ENCODE measurements around the gene LYZL1. TPM values are rescaled to one million over a fixed set of nuclear protein-coding genes. Genes with fewer than 3 reads are reported as not detected.

The LYZL1 gene
- total and polyA plus RNA-seq, 2 donors (not counting 1 experiment from before 2014, with no cell fraction given): not detected

DNA sequence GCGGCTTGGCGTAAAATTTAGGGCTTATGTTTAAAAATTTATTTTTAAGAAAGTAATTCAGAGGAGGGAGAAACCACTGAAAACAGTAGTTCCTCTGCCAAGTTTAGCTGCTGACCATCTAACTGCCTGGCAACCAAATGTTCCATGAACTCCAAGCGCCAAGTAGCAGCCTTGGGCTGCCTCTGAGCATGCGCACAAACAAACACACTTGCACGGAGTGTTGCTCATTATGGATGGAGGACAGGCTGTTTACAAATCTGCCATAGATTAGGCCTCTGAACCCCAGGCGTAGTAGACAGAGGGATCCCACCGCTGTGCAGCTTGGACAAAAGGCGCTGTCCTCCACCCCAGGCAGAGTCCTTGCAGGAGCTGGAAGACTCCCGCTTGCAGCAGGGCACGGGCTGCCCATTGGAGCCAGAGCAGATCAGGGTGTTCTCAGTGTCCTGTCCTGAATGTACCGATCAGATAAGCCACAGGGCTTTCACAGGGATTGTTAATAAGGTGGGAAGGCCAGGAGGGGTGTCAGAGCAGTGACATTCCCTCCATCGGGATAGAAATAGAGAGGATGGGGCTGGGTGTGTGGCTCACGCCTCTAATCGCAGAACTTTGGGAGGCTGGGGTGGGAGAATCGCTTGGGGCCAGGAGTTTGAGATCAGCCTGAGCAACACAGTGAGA, 47.7 kb upstream of the LYZL1 start:
- Histone ChIP-seq H3K36me3 (replicated peaks in 1 of 2; ENCODE audit: control extremely low read depth in 1 of 2, control insufficient read depth in 1 of 2, extremely low read depth in 1 of 2, insufficient read depth in 2 of 2, low read length in 1 of 2) (no peaks in the 10 kb centered on the region), H3K4me1 (ENCODE audit: control insufficient read depth in 2 of 2, insufficient read depth in 2 of 2, low read length in 2 of 2) (no peaks in the 10 kb centered on the region), H3K79me2 (ENCODE audit: control insufficient read depth, insufficient read depth, low read length) (no peaks in the 10 kb centered on the region), H4K20me1 (ENCODE audit: control insufficient read depth, insufficient read depth, low read length, poor library complexity, severe bottlenecking) (no peaks in the 10 kb centered on the region), H2AFZ (ENCODE audit: insufficient read depth, low read depth, low read length, poor library complexity, severe bottlenecking) (no peak overlapping the region), H3K27ac (ENCODE audit: low read length in 2 of 2) (no peak overlapping the region), H3K9ac (ENCODE audit: low read length) (no peak overlapping the region), H3K27me3 (replicated peaks in 1 of 4; ENCODE audit: control extremely low read depth in 1 of 4, control insufficient read depth in 3 of 4, insufficient read depth in 4 of 4, low read length in 3 of 4) (peaks cover 0 to 3% (median 0%) of the 10 kb centered on the region in 4 experiments), H3K4me3 (ENCODE audit: control extremely low read depth in 1 of 5, extremely low read depth in 1 of 5, insufficient read depth in 1 of 5, low read depth in 2 of 5, low read length in 4 of 5) (no peak overlapping the region), H3K9me3 (ENCODE audit: control extremely low read depth in 1 of 3, control insufficient read depth in 2 of 3, insufficient read depth in 1 of 3, low read length in 2 of 3) (no peaks in the 10 kb centered on the region), H3K4me2 (replicated peaks; ENCODE audit: low read depth, low read length, poor library complexity, severe bottlenecking) (no peak overlapping the region)
- no peaks in the 10 kb centered on the region for H3K4me1 Mint-ChIP-seq
- DNase-seq (no peak), ATAC-seq (ENCODE audit: low read depth) (no peak)
- 85% methylated on average over 10 of the region's 15 CpGs for WGBS (ENCODE audit: insufficient coverage)
- H3K27me3 Mint-ChIP-seq: no peaks in the 10 kb centered on the region
- H3K9me3 Mint-ChIP-seq (ENCODE audit: insufficient read depth): peaks cover 2% of the 10 kb centered on the region
- H3K4me3 Mint-ChIP-seq: no peak overlapping the region
- ChIA-PET POLR2A (no interaction called here), CTCF (no interaction called here)
- TF ChIP-seq EZH2 (IDR thresholded peaks at IDR 0.05; ENCODE audit: borderline replicate concordance, insufficient read depth, low read depth, low read length, poor library complexity, severe bottlenecking): no peak
- TF ChIP-seq, protein P1, sequence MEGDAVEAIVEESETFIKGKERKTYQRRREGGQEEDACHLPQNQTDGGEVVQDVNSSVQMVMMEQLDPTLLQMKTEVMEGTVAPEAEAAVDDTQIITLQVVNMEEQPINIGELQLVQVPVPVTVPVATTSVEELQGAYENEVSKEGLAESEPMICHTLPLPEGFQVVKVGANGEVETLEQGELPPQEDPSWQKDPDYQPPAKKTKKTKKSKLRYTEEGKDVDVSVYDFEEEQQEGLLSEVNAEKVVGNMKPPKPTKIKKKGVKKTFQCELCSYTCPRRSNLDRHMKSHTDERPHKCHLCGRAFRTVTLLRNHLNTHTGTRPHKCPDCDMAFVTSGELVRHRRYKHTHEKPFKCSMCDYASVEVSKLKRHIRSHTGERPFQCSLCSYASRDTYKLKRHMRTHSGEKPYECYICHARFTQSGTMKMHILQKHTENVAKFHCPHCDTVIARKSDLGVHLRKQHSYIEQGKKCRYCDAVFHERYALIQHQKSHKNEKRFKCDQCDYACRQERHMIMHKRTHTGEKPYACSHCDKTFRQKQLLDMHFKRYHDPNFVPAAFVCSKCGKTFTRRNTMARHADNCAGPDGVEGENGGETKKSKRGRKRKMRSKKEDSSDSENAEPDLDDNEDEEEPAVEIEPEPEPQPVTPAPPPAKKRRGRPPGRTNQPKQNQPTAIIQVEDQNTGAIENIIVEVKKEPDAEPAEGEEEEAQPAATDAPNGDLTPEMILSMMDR (IDR thresholded peaks at IDR 0.05): no peak
- H3K27ac Mint-ChIP-seq: no peak overlapping the region
- intact Hi-C loops (cut with micrococcal nuclease): no loop called here

DNA sequence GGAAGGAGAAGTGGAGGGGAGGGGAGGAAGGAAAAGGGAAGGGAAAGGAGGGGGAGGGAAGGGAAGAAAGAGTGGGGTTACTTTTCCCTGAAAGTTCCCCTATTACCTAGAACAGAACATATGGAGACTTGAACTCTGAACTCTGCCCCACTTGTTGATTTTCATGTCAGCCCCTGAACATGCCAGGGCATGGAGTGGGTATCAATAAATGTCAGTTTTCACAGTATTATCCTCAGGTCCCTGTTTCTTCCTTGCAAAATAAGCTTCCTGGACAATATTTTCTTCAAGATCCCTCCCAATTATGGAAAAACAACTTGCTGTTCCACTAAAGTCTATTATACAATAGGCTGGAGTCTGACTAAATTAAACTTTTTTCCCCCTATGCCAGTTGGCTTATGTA, 46.9 kb upstream of the LYZL1 start:
- POLR2A ChIA-PET: no interaction called here
- H3K27me3 Mint-ChIP-seq: no peaks in the 10 kb centered on the region
- Histone ChIP-seq H3K4me1 (ENCODE audit: control insufficient read depth in 2 of 2, insufficient read depth in 2 of 2, low read length in 2 of 2) (no peaks in the 10 kb centered on the region), H3K36me3 (replicated peaks in 1 of 2; ENCODE audit: control extremely low read depth in 1 of 2, control insufficient read depth in 1 of 2, extremely low read depth in 1 of 2, insufficient read depth in 2 of 2, low read length in 1 of 2) (no peaks in the 10 kb centered on the region), H3K27ac (ENCODE audit: low read length in 2 of 2) (no peak overlapping the region), H3K4me2 (replicated peaks; ENCODE audit: low read depth, low read length, poor library complexity, severe bottlenecking) (no peak overlapping the region), H2AFZ (ENCODE audit: insufficient read depth, low read depth, low read length, poor library complexity, severe bottlenecking) (no peak overlapping the region), H3K79me2 (ENCODE audit: control insufficient read depth, insufficient read depth, low read length) (no peaks in the 10 kb centered on the region), H3K9me3 (ENCODE audit: control extremely low read depth in 1 of 3, control insufficient read depth in 2 of 3, insufficient read depth in 1 of 3, low read length in 2 of 3) (no peaks in the 10 kb centered on the region), H3K27me3 (replicated peaks in 1 of 4; ENCODE audit: control extremely low read depth in 1 of 4, control insufficient read depth in 3 of 4, insufficient read depth in 4 of 4, low read length in 3 of 4) (peaks cover 0 to 3% (median 0%) of the 10 kb centered on the region in 4 experiments), H3K4me3 (ENCODE audit: control extremely low read depth in 1 of 5, extremely low read depth in 1 of 5, insufficient read depth in 1 of 5, low read depth in 2 of 5, low read length in 4 of 5) (no peak overlapping the region), H4K20me1 (ENCODE audit: control insufficient read depth, insufficient read depth, low read length, poor library complexity, severe bottlenecking) (no peaks in the 10 kb centered on the region), H3K9ac (ENCODE audit: low read length) (no peak overlapping the region)
- no peaks in the 10 kb centered on the region for H3K4me1 Mint-ChIP-seq
- no peak overlapping the region for H3K4me3 Mint-ChIP-seq
- ATAC-seq (ENCODE audit: low read depth) (no peak), DNase-seq (no peak)
- TF ChIP-seq EZH2 (IDR thresholded peaks at IDR 0.05; ENCODE audit: borderline replicate concordance, insufficient read depth, low read depth, low read length, poor library complexity, severe bottlenecking): no peak
- CTCF ChIA-PET: no interaction called here
- intact Hi-C loops (cut with micrococcal nuclease): no loop called here
- no peak overlapping the region for H3K27ac Mint-ChIP-seq
- H3K9me3 Mint-ChIP-seq (ENCODE audit: insufficient read depth): peaks cover 2% of the 10 kb centered on the region

All from B cell (primary cell).